ENCODE measurements around the gene ZNF578.
"Not testable (repeated sequence)": the region's sequence is repeated elsewhere in the genome, so short reads cannot be mapped to it uniquely, and the experiment has no call there.

ZNF578 gene

GRCh38 chr19:52516191-52516590 is 62.8 kb downstream of the ZNF578 start:
- Histone ChIP-seq H3K4me1 (ENCODE audit: low read length) (no peaks in the 10 kb centered on the region), H4K20me1 (ENCODE audit: insufficient read depth, low read length) (no peaks in the 10 kb centered on the region), H3K9ac (ENCODE audit: low read length) (no peak overlapping the region), H3K27ac (ENCODE audit: low read length) (no peak overlapping the region), H2AFZ (ENCODE audit: low read length) (no peak overlapping the region), H3K79me2 (ENCODE audit: low read length) (no peaks in the 10 kb centered on the region), H3K27me3 (replicated peaks; ENCODE audit: insufficient read depth, low read length) (no peaks in the 10 kb centered on the region), H3K4me3 (ENCODE audit: low read length) (no peak overlapping the region), H3K4me2 (ENCODE audit: low read depth, low read length) (no peak overlapping the region), H3K36me3 (replicated peaks; ENCODE audit: insufficient read depth, low read length) (no peaks in the 10 kb centered on the region), H3F3A (ENCODE audit: insufficient read depth, low read length) (no peaks in the 10 kb centered on the region), H3K9me2 (replicated peaks; ENCODE audit: insufficient read depth, low read length) (no peaks in the 10 kb centered on the region), H3K9me3 (replicated peaks; ENCODE audit: insufficient read depth, low read length) (no peaks in the 10 kb centered on the region)
- TF ChIP-seq CTCF (IDR thresholded peaks at IDR 0.05; ENCODE audit: low read length) (no peak), EZH2phosphoT487 (IDR thresholded peaks at IDR 0.05; ENCODE audit: low read length) (no peak), EZH2 (optimal IDR thresholded peaks at IDR 0.05; ENCODE audit: low read depth, low read length) (no peak)
- no peak for DNase-seq

- no peak overlapping the region for H3K9ac ChIP-seq (ENCODE audit: low read length)
- no peaks in the 10 kb centered on the region for H3K79me2 ChIP-seq (ENCODE audit: low read length)
- no peak overlapping the region for H2AFZ ChIP-seq (ENCODE audit: low read length)
- no peaks in the 10 kb centered on the region for H3K27me3 ChIP-seq (replicated peaks; ENCODE audit: insufficient read depth, low read length)
- H3K9me2 ChIP-seq (replicated peaks; ENCODE audit: insufficient read depth, low read length) = no peaks in the 10 kb centered on the region
- H3F3A ChIP-seq (ENCODE audit: insufficient read depth, low read length) = no peaks in the 10 kb centered on the region
- H3K4me2 ChIP-seq (ENCODE audit: low read depth, low read length) = no peak overlapping the region
- DNase-seq = no peak
- H3K4me1 ChIP-seq (ENCODE audit: low read length) = no peaks in the 10 kb centered on the region
- H3K27ac ChIP-seq (ENCODE audit: low read length) = no peak overlapping the region
- TF ChIP-seq EZH2 (optimal IDR thresholded peaks at IDR 0.05; ENCODE audit: low read depth, low read length) (no peak), EZH2phosphoT487 (IDR thresholded peaks at IDR 0.05; ENCODE audit: low read length) (no peak), CTCF (IDR thresholded peaks at IDR 0.05; ENCODE audit: low read length) (no peak)
- H3K4me3 ChIP-seq (ENCODE audit: low read length) = no peak overlapping the region
- H4K20me1 ChIP-seq (ENCODE audit: insufficient read depth, low read length) = no peaks in the 10 kb centered on the region
- H3K36me3 ChIP-seq (replicated peaks; ENCODE audit: insufficient read depth, low read length) = no peaks in the 10 kb centered on the region
- no peaks in the 10 kb centered on the region for H3K9me3 ChIP-seq (replicated peaks; ENCODE audit: insufficient read depth, low read length)
Measured at GRCh38 chr19:52518646-52519045, 65.3 kb downstream of the ZNF578 start.

GRCh38 chr19:52519175-52519574 is 65.8 kb downstream of the ZNF578 start:
- H3K27ac ChIP-seq (ENCODE audit: low read length); H3K4me2 ChIP-seq (ENCODE audit: low read depth, low read length); H3K4me3 ChIP-seq (ENCODE audit: low read length); H3K79me2 ChIP-seq (ENCODE audit: low read length); H3K36me3 ChIP-seq (replicated peaks; ENCODE audit: insufficient read depth, low read length); DNase-seq; H3K9ac ChIP-seq (ENCODE audit: low read length); H3K27me3 ChIP-seq (replicated peaks; ENCODE audit: insufficient read depth, low read length); H3K9me3 ChIP-seq (replicated peaks; ENCODE audit: insufficient read depth, low read length); H3K4me1 ChIP-seq (ENCODE audit: low read length); H3F3A ChIP-seq (ENCODE audit: insufficient read depth, low read length); H2AFZ ChIP-seq (ENCODE audit: low read length); H3K9me2 ChIP-seq (replicated peaks; ENCODE audit: insufficient read depth, low read length); H4K20me1 ChIP-seq (ENCODE audit: insufficient read depth, low read length): not testable (repeated sequence)

GRCh38 chr19:52520013-52520412 is 66.7 kb downstream of the ZNF578 start:
- TF ChIP-seq EZH2phosphoT487 (IDR thresholded peaks at IDR 0.05; ENCODE audit: low read length) = no peak
- no peak for TF ChIP-seq CTCF (IDR thresholded peaks at IDR 0.05; ENCODE audit: low read length)
- no peak for TF ChIP-seq EZH2 (optimal IDR thresholded peaks at IDR 0.05; ENCODE audit: low read depth, low read length)
- H3K9me3 ChIP-seq (replicated peaks; ENCODE audit: insufficient read depth, low read length) = no peaks in the 10 kb centered on the region
- no peaks in the 10 kb centered on the region for H3K9me2 ChIP-seq (replicated peaks; ENCODE audit: insufficient read depth, low read length)
- no peak for DNase-seq
- H3K27ac ChIP-seq (ENCODE audit: low read length) = no peak overlapping the region
- no peak overlapping the region for H3K9ac ChIP-seq (ENCODE audit: low read length)
- H3K36me3 ChIP-seq (replicated peaks; ENCODE audit: insufficient read depth, low read length) = no peaks in the 10 kb centered on the region
- H3K27me3 ChIP-seq (replicated peaks; ENCODE audit: insufficient read depth, low read length) = no peaks in the 10 kb centered on the region
- no peak overlapping the region for H2AFZ ChIP-seq (ENCODE audit: low read length)
- no peaks in the 10 kb centered on the region for H4K20me1 ChIP-seq (ENCODE audit: insufficient read depth, low read length)
- H3K4me2 ChIP-seq (ENCODE audit: low read depth, low read length) = no peak overlapping the region
- H3F3A ChIP-seq (ENCODE audit: insufficient read depth, low read length) = no peaks in the 10 kb centered on the region
- no peaks in the 10 kb centered on the region for H3K4me1 ChIP-seq (ENCODE audit: low read length)
- no peaks in the 10 kb centered on the region for H3K79me2 ChIP-seq (ENCODE audit: low read length)
- no peak overlapping the region for H3K4me3 ChIP-seq (ENCODE audit: low read length)

Measured in MM.1S (cell line).